Upper lobe of left lung (tissue), 6 donors: Measurements from ENCODE around the gene BIRC7. TPM values are rescaled to one million over a fixed set of nuclear protein-coding genes. Genes with fewer than 3 reads are reported as not detected.

Source experiments
- ATAC-seq, 2 donors: fragments of 200-7000 bp; cut with Tn5 transposase; one replicate each; pipeline ENCODE4 v1.9.1; 2022; ENCODE audit warnings: mild to moderate bottlenecking in 2 of 2, moderate library complexity in 2 of 2; ENCODE audit not compliant: low FRiP score in 2 of 2
- DNase-seq, 2 donors: peaks; one replicate each; pipeline ENCODE4 v3.0.0-alpha.2; 2019 to 2020
- H3K27ac ChIP-seq, 4 donors: fragments of 200-600 bp; sonication (generic); one replicate each; pipeline ENCODE4 v1.5.1; 2016 to 2019
- H3K27me3 ChIP-seq, 4 donors: fragments of 200-600 bp; sonication (generic); one replicate each; pipeline ENCODE4 v1.5.1; 2017 to 2019
- H3K36me3 ChIP-seq, 4 donors: fragments of 200-600 bp; sonication (generic); one replicate each; pipeline ENCODE4 v1.5.1; 2016 to 2019
- H3K4me1 ChIP-seq, 4 donors: fragments of 200-600 bp; sonication (generic); one replicate each; pipeline ENCODE4 v1.5.1; 2018 to 2019
- H3K4me3 ChIP-seq, 4 donors: fragments of 200-600 bp; sonication (generic); one replicate each; pipeline ENCODE4 v1.5.1; 2017 to 2019; ENCODE audit warnings: mild to moderate bottlenecking in 2 of 4, moderate library complexity in 1 of 4
- H3K9me3 ChIP-seq, 4 donors: fragments of 200-600 bp; sonication (generic); one replicate each; pipeline ENCODE4 v1.5.1; 2018 to 2019
- EP300 ChIP-seq, 4 donors: sonication (generic); formaldehyde crosslinking; IDR thresholded peaks; one replicate each; pipeline ENCODE4 v1.5.1; 2017; ENCODE audit warnings: antibody characterized with exemption in 4 of 4, control low read depth in 2 of 4
- POLR2A ChIP-seq, 4 donors: fragments of 450-650 bp; IDR thresholded peaks; one replicate each; pipeline ENCODE4 v1.5.1; 2016 to 2017; ENCODE audit warnings: antibody characterized with exemption in 4 of 4, mild to moderate bottlenecking in 2 of 4
- POLR2AphosphoS5 ChIP-seq, 2 donors: sonication (generic); formaldehyde crosslinking; IDR thresholded peaks; one replicate each; pipeline ENCODE4 v1.5.1; 2017; ENCODE audit warnings: antibody characterized with exemption in 2 of 2
- WGBS, 2 donors: methylation state at CpG; one replicate each; pipeline ENCODE4 v1.1.5; 2017 to 2018; 5-methylcytosine and 5-hydroxymethylcytosine counted together
- total RNA-seq, 6 donors: library from RNA; depleted of rRNA in 4 of 6; stranded (reverse); fragments of >200 nt in 4 of 6; gene quantifications; one replicate each; pipeline versions ENCODE4 v1.1.0 to v1.2.1, GENCODE V29; 2016 to 2021
- TF ChIP-seq, protein P1 (sequence below), 6 experiments: fragments of 450-650 bp in 4 of 6; fragments of 200-600 bp in 2 of 6; sonication (generic) in 2 of 6; IDR thresholded peaks; one replicate each; pipeline ENCODE4 v1.5.1; 2016 to 2019; ENCODE audit warnings: antibody characterized with exemption in 6 of 6
- donor health status: DM: no; HTN: no; CAD: no; lungs with moderate emphysema.
- donor health status: DM: no; HTN: yes; CAD: no; lungs with severe emphysema.

The BIRC7 gene
- total RNA-seq, 6 donors from 2014 or later = 1.3 to 15.0 (median 2.8) TPM; not detected in 2

DNA sequence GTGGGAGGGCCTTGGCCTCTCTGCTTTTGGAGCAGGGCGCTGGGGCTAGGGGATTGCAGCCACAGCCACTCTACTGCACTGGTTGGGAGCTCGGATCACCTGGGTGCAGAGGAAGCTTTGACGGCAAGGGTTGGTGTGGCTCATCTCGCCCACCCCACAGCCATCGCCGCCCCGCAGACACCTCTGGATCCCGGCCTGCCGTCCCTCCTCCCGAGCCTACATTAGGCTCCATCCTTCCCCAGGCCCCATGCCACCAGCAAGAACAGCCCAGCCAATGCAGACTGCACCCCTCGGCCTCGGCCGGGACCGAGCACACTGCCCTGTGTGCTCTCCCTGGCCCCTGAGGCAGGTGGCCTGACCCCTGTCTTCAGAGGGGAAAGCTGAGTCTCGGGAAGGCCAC, 24.8 kb downstream of the BIRC7 start:
- Histone ChIP-seq H3K27me3 (peaks cover 0 to 8% (median 2%) of the 10 kb centered on the region in 4 donors), H3K36me3 (no peaks in the 10 kb centered on the region)

DNA sequence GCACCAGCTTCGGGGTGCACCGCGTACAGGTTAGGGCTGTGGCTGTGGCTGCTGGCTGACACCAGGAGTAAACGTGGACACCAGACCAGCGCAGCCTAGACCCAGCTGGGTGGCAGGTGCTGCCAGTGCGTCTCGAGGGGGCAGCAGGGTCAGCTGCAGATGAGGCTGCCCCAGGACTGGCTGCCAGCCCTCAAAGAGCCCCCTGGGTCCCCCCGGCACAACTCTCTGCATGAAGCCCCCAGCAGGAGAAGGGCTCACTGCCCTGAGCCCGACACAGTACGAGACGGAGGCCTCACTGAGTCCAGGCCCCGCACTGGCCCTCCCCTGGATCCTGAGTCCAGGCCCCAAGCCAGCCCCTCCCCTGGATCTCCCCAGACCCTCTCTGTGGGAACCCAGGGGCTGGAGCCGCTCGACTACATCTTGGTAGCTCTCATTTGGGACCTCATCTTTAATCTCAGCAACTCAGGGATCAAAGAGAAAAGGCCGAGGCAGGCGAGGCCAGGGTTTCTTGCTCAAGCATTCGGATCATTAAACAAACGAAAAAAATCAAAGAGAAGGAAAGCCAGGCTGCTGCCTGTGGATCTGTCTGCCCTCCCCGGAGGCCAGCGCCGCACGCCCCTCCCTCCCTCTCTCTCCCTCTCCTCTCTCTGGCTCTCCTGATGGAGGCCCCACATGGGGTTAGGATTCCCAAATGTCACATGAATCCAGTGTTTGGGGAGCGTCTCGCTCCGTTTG, 25.5 kb downstream of the BIRC7 start:
- H3K4me3 ChIP-seq = no peak overlapping the region
- H3K27ac ChIP-seq = no peak overlapping the region
- no peaks in the 10 kb centered on the region for H3K9me3 ChIP-seq
- TF ChIP-seq, protein P1, sequence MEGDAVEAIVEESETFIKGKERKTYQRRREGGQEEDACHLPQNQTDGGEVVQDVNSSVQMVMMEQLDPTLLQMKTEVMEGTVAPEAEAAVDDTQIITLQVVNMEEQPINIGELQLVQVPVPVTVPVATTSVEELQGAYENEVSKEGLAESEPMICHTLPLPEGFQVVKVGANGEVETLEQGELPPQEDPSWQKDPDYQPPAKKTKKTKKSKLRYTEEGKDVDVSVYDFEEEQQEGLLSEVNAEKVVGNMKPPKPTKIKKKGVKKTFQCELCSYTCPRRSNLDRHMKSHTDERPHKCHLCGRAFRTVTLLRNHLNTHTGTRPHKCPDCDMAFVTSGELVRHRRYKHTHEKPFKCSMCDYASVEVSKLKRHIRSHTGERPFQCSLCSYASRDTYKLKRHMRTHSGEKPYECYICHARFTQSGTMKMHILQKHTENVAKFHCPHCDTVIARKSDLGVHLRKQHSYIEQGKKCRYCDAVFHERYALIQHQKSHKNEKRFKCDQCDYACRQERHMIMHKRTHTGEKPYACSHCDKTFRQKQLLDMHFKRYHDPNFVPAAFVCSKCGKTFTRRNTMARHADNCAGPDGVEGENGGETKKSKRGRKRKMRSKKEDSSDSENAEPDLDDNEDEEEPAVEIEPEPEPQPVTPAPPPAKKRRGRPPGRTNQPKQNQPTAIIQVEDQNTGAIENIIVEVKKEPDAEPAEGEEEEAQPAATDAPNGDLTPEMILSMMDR (IDR thresholded peaks at IDR 0.05) = no peak
- no peak for TF ChIP-seq POLR2AphosphoS5 (IDR thresholded peaks at IDR 0.05)
- TF ChIP-seq EP300 (IDR thresholded peaks at IDR 0.05) = no peak
- no peak for TF ChIP-seq POLR2A (IDR thresholded peaks at IDR 0.05)
- H3K27me3 ChIP-seq = peaks cover 0 to 7% (median 1%) of the 10 kb centered on the region in 4 donors
- no peaks in the 10 kb centered on the region for H3K36me3 ChIP-seq
- DNase-seq (peak in 1 of 2 donors; percentile 58), ATAC-seq (peak in 1 of 2 donors; percentile 1)
- WGBS, 2 donors = 28 to 34% methylated on average over 14 to 25 of the region's 25 CpGs
- no peaks in the 10 kb centered on the region for H3K4me1 ChIP-seq

More for the DNA sequence above, 24.8 kb downstream of the BIRC7 start:
- no peaks in the 10 kb centered on the region for H3K4me1 ChIP-seq
- TF ChIP-seq POLR2A (IDR thresholded peaks at IDR 0.05) (no peak), POLR2AphosphoS5 (IDR thresholded peaks at IDR 0.05) (no peak), EP300 (IDR thresholded peaks at IDR 0.05) (no peak)
- TF ChIP-seq, protein P1 (IDR thresholded peaks at IDR 0.05) = no peak
- no peak overlapping the region for H3K4me3 ChIP-seq
- H3K27ac ChIP-seq = no peak overlapping the region
- ATAC-seq (no peak), DNase-seq (peak in 1 of 2 donors; percentile 67)
- H3K9me3 ChIP-seq = no peaks in the 10 kb centered on the region
- 83% methylated on average over 15 of the region's 15 CpGs; no CpG with 5 or more reads in 1 of the 2 donors for WGBS, 2 donors

DNA sequence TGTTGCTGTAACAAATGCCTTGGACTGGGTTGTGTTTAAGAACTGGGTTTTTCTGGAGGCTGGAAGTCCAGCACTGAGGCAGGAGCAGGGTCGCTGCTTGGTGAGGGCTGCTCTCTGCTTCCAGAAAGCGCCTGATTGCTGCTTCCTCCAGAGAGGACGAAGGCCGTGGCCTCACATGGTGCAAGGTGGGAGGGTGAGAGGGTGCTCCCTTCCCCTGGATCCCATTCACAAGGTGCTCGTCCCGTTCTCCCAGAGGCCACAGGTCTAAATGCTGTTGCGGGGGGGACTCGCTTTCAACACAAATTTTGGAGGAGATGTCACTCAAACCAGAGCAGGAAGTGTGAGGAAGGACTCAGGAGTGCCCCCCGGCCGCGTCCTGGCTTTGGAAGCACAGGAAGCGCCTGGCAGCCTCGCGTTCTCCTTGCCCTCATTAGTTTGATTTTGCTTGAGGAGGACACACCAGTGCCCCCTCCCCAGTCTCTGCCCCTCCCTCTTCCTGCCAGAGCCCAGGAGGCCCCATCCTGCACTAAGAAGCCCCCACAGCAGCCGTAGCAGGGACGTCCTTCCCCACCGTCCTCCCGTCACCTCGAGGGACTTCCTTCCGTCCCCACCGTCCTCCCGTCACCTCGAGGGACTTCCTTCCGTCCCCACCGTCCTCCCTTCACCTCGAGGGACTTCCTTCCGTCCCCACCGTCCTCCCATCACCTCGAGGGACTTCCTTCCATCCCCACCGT, 26.3 kb downstream of the BIRC7 start:
- no peaks in the 10 kb centered on the region for H3K36me3 ChIP-seq
- no peak for TF ChIP-seq POLR2A (IDR thresholded peaks at IDR 0.05)
- 22 to 29% methylated on average over 20 to 30 of the region's 30 CpGs for WGBS, 2 donors
- DNase-seq (peak in 1 of 2 donors; percentile 18), ATAC-seq (no peak)
- H3K4me3 ChIP-seq = no peak overlapping the region
- no peaks in the 10 kb centered on the region for H3K9me3 ChIP-seq
- no peak overlapping the region for H3K27ac ChIP-seq
- no peaks in the 10 kb centered on the region for H3K4me1 ChIP-seq
- peaks cover 0 to 7% (median 0%) of the 10 kb centered on the region in 4 donors for H3K27me3 ChIP-seq

DNA sequence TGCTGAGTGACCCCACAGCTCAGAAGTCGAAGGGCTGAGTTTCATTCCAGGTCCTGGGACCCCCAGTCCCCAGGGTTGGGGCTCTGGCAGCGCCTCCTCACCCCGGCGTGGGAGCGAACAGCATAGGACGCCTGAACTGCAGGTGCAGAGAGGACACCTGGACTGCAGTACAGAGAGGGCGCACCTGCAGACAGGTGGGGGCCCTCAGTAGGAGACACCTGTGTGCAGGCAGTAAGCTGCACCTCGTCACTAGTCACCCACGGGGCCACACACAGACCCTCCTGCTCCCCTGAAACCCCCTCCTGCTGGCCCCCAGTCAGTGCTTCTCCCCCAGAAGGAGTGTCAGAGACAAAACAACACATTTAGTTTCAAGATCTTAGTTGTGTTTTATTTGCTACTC, 27.1 kb downstream of the BIRC7 start:
- no peak for TF ChIP-seq EP300 (IDR thresholded peaks at IDR 0.05)
- TF ChIP-seq POLR2A (IDR thresholded peaks at IDR 0.05) = no peak
- TF ChIP-seq, protein P1 (IDR thresholded peaks at IDR 0.05) = no peak
- no peak for TF ChIP-seq POLR2AphosphoS5 (IDR thresholded peaks at IDR 0.05)
- Histone ChIP-seq H3K36me3 (no peaks in the 10 kb centered on the region), H3K27ac (no peak overlapping the region), H3K4me3 (no peak overlapping the region), H3K9me3 (no peaks in the 10 kb centered on the region), H3K4me1 (no peaks in the 10 kb centered on the region), H3K27me3 (peaks cover 0 to 7% (median 0%) of the 10 kb centered on the region in 4 donors)
- DNase-seq = peak in 1 of 2 donors; percentile 46
- ATAC-seq = no peak
- 78 to 92% methylated on average over 8 of the region's 9 CpGs for WGBS, 2 donors

DNA sequence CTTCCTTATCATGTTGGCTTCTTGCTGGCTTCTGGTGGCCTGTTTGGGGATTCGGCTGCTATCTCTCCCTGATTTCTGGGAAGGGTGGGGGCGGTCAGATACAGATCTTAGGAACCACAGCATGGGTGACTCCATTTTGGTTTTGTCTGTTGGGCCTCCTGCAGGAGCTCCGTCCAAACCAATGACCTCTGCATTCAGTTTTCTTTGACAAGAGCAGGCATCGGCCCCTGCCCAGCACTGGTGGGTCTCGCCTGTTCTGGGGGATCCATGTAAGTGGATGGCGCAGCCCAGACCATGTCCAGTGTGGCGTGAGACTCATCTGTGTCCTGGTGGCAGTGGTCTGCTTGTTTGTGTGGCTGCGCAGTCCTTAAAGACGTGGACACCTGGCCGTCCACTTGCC, 28.3 kb downstream of the BIRC7 start:
- peaks cover 0 to 7% (median 0%) of the 10 kb centered on the region in 4 donors for H3K27me3 ChIP-seq
- H3K9me3 ChIP-seq = no peaks in the 10 kb centered on the region
- no peak for DNase-seq
- H3K4me3 ChIP-seq = no peak overlapping the region
- H3K36me3 ChIP-seq = no peaks in the 10 kb centered on the region
- H3K27ac ChIP-seq = no peak overlapping the region
- 78 to 79% methylated on average over 5 to 10 of the region's 10 CpGs for WGBS, 2 donors
- ATAC-seq = no peak
- H3K4me1 ChIP-seq = no peaks in the 10 kb centered on the region
- TF ChIP-seq POLR2AphosphoS5 (IDR thresholded peaks at IDR 0.05) = no peak
- no peak for TF ChIP-seq EP300 (IDR thresholded peaks at IDR 0.05)
